Body of pancreas (tissue), 4 donors: ENCODE measurements around the gene HNRNPC.

Experiments used
- POLR2A ChIP-seq, 3 donors: fragments of 450-650 bp; IDR thresholded peaks; one replicate each; pipeline ENCODE4 v1.6.1; 2016; ENCODE audit warnings: antibody characterized with exemption in 3 of 3, mild to moderate bottlenecking in 2 of 3
- TF ChIP-seq, protein P1 (sequence below), 7 experiments: fragments of 450-650 bp in 4 of 7; fragments of 200-600 bp in 3 of 7; sonication (generic) in 3 of 7; IDR thresholded peaks; one replicate each; pipeline ENCODE4 v1.5.1; 2016 to 2019; ENCODE audit warnings: antibody characterized with exemption in 7 of 7

DNA sequence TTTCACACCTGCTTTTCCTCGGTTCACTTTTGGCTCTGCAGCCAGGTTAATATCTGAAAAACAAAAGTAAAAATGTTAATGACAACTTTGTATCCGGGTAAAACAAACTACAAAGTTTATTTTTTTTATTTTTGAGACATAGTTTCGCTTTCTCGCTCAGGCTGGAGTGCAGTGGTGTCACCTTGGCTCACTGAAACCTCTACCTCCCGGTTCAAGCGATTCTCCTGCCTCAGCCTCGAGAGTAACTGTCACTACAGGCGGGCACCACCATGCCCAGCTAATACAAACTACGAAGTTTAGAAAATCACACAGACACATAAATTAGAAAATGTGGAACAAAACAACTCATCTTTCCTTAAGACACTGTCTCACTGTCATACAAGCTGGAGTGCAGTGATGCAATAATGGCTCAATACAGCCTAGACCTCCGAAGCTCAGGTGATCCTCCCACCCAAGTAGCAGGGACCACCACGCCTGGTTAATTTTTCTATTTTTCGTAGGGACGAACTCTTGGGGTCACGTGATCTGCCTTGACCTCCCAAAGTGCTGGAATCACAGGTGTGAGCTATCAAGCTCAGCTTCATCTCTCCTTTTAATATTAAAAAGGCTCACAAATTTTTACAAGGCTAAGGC lies 38.1 kb downstream of the HNRNPC start:
- TF ChIP-seq, protein P1, sequence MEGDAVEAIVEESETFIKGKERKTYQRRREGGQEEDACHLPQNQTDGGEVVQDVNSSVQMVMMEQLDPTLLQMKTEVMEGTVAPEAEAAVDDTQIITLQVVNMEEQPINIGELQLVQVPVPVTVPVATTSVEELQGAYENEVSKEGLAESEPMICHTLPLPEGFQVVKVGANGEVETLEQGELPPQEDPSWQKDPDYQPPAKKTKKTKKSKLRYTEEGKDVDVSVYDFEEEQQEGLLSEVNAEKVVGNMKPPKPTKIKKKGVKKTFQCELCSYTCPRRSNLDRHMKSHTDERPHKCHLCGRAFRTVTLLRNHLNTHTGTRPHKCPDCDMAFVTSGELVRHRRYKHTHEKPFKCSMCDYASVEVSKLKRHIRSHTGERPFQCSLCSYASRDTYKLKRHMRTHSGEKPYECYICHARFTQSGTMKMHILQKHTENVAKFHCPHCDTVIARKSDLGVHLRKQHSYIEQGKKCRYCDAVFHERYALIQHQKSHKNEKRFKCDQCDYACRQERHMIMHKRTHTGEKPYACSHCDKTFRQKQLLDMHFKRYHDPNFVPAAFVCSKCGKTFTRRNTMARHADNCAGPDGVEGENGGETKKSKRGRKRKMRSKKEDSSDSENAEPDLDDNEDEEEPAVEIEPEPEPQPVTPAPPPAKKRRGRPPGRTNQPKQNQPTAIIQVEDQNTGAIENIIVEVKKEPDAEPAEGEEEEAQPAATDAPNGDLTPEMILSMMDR (IDR thresholded peaks at IDR 0.05) = no peak
- no peak for TF ChIP-seq POLR2A (IDR thresholded peaks at IDR 0.05)
